SIG-M5 (cell line): ENCODE data around the gene CHSY1.
"Not testable (repeated sequence)": the region's sequence is repeated elsewhere in the genome, so short reads cannot be mapped to it uniquely, and the experiment has no call there.

Experiments used
- DNase-seq: peaks from one replicate; lab custom pipeline; 2025; lab: John Stamatoyannopoulos, UW

The CHSY1 gene, protein sequence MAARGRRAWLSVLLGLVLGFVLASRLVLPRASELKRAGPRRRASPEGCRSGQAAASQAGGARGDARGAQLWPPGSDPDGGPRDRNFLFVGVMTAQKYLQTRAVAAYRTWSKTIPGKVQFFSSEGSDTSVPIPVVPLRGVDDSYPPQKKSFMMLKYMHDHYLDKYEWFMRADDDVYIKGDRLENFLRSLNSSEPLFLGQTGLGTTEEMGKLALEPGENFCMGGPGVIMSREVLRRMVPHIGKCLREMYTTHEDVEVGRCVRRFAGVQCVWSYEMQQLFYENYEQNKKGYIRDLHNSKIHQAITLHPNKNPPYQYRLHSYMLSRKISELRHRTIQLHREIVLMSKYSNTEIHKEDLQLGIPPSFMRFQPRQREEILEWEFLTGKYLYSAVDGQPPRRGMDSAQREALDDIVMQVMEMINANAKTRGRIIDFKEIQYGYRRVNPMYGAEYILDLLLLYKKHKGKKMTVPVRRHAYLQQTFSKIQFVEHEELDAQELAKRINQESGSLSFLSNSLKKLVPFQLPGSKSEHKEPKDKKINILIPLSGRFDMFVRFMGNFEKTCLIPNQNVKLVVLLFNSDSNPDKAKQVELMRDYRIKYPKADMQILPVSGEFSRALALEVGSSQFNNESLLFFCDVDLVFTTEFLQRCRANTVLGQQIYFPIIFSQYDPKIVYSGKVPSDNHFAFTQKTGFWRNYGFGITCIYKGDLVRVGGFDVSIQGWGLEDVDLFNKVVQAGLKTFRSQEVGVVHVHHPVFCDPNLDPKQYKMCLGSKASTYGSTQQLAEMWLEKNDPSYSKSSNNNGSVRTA

DNA sequence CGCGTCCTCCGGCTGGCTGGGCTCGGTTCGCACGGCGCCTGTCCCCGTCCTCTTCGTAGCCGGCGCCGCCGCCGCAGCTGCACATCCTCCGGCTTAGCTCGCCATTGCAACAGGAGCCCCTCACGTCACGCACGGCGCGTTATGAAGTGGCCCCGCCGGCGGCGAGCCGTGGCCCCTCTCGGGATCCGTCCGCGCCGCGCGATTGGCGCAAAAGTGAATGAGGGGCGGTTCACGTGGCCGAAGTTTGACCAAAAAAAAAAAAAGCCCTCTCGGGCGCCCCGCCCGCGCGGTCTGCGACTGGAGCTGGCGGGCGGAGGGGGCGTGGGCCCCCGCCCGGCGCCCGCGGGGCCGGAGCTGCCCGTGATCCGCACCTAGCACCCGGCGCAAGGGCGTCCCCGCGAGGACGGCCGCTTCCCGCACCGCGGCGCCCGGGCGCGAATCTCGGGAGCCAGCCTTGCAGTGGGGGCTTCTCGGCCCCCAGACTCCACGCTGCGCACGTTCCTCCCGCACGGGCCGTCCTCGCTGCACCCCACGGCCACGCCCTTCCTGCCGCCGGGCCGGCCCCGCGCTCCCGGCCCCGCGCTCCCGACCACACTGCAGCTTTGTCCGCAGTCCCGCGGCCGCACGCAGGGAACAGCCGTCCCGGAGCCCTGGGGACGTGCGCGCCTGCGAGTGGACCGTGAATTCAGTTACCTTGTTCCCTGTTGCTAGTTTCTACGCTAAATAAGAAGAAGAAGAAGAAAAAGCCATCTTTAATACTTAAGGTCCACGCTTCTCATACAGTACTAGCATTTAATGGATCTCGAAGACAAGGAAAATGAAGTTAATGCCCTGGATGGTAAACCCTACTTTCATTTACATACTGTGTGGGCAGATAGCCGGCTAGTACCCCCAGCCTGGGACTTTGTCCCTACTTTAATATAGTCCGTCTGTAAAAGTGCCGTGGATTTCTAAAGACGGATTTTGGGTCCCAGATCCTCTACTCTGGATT is at the start of gene CHSY1:
TSS of gene CHSY1 (minus strand) at position 219 of the 991 bp plus-strand sequence. CDS start 592 bp downstream, outside the sequence.
- DNase-seq = peak; percentile 22

DNA sequence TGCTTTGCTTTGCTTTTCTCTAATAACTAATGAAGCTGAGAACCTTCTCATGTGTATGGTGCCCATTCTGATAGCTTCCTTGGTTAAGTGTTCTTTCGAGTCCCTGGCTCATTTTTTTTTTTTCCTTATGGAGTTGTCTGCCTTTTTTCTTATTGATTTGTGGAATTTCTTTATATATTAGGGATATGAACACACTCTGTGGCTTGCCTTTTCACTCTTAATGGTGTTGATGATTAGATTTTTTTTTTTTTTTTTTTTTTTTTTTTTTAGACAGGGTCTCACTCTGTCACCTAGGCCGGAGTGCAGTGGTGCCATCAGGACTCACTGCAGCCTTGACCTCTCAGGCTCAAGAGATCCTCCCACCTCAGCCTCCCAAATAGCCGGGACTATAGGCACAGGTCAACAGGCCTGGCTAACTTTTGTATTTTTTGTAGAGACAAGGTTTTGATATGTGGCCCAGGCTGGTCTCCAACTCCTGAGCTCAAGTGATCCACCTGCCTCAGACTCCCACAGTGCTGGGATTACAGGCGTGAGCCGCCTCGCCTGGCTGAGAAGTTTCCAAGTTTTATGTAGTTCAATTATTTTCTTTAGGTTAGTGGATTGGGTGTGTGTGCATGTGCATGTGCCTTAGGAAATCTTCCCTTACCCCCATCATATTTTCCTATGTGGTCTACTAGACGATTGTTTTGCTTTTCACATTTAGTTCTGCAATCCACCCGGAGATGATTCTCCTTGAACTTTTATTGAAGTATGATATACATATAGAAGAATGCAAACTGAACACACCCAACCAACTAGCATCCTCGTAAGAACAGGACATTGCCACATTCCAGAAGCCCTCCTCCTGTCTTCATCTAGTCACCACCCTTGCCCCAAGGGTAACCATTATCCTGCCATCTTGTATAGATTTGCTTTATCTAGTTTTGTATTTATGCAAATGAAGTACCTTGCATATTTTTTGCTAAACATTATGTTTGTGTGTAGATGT is 44.9 kb upstream of the CHSY1 start:
- DNase-seq = no peak

DNA sequence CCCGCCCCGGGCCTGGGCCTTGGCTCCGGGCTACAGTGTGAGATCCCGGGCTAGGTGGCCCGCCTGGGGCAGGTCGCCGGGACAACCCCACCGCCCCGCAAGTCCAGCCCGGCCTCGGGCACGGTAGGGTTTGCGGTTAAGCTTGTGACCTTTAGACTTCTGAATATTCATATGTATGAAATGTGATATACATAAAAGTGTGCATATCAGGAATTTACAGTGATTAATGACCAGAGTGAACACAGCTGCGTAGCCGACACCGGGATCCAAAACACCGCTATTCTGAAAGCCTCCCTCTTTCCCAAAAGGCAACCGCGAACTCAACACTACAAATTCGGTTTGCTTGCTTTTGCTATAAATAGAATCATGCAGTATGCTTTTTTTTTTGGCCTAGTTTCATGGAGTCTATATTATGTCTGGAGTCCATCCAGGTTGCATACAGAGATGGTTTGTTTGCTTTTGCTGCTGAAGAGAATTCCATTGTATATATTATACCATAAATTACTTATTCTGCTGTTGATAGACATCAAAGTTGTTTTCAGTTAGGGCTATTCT is 43.8 kb upstream of the CHSY1 start:
- DNase-seq = no peak

DNA sequence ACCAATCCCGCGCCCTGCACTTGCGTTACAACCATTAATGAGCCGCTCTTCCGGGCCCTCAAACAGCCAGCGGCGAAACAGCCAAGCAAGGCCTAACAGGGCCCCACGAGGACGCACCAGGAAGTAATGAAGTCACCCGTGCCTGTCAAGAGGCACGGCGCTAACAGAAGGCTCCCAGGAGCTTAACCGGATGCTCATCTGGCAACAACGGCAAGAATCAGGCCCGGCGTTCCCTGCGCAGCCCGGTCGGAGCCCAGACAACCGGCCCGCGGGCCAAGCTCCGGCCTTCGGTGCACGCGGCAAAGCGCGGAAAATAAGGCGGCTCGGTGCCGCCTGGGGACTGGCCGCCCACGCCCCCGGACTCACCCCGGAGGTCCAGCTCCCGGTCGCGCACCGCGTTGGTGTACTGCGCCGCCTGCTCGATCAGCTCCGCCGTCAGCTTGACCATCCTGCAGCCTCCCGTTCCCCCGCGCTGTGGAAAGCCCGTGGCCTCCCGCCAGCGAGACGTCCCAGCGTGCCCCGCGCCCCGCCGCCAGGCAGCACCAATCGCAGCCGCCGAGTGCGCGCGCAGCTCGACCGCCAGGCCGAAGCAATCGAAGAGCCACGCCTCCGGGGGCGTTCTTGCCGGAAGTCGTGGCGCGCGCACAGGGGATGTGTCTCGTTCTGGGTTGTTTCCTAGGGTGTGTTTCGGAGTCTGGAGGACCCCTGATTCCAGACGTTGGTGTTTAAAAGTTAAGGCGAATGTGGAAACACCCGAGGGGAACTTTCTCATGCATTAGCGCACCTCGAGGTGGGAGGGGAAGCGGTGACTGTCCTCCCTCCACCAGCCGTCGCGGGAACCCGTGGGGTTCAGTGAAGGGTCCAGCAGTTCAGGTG is 43.1 kb upstream of the CHSY1 start, which contains the start of gene SNRPA1:
TSS of gene SNRPA1 (minus strand) at position 518 of the 876 bp plus-strand sequence. CDS start at position 448, 70 bp downstream.
- peak; percentile 20 for DNase-seq

DNA sequence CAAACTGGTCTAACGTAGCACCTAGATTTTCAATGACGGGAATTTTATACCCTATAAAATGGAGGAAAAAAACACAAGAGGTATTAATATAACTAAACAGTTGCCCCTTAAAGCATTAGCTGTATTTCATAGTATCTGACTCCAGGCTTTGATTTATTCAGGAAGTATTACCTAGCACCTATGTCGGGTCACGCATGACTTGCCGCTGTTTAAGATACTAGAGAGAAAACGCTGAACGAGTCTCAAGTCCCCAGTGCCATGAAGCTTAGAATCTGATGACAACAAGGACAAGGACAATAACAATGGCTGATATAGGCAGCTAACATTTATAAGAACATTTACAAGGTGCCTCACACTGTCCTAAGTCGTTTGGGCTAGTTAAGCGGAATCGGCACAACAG is 41.3 kb upstream of the CHSY1 start:
- no peak for DNase-seq

DNA sequence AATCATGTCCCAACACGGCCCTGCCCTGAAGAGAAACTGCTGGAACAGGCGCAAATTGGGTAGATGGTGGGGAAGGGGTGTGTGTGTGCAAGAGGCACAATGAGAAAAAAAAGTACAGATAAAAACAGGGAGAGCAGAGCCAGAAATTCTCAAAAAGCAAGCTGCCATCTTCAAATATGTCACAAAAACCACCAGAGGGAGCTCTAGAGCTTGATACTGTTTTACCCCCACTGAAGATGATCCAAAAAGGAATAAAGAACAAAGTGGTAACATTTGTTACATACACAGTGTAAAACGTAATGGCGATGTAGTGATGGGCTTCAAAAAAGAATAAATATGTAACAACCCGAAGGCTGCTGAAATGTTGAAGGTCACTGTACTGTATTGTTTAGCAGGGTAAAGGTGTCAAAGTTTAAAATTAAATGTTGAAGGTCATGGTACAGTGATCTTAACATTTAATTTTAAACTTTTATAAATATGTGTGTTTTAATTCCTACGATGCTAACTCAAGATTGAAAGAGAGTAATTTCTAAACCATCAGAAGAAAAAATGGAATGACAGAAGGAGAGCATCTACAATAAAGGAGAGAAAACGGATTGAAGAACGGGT is 37.2 kb upstream of the CHSY1 start:
- no peak for DNase-seq

DNA sequence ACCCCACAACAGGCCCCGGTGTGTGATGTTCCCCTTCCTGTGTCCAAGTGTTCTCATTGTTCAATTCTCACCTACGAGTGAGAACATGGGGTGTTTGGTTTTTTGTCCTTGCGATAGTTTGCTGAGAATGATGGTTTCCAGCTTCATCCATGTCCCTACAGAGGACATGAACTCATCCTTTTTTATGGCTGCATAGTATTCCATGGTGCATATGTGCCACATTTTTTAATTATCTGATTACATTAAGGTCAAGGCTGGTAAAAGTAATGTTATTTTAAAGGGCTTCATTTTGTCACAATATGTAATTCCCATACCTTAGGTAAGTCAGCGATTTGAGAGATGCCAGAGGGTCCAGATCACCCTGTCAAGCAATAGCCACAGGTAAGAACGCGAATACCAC is 35.5 kb upstream of the CHSY1 start:
- not testable (repeated sequence) for DNase-seq

DNA sequence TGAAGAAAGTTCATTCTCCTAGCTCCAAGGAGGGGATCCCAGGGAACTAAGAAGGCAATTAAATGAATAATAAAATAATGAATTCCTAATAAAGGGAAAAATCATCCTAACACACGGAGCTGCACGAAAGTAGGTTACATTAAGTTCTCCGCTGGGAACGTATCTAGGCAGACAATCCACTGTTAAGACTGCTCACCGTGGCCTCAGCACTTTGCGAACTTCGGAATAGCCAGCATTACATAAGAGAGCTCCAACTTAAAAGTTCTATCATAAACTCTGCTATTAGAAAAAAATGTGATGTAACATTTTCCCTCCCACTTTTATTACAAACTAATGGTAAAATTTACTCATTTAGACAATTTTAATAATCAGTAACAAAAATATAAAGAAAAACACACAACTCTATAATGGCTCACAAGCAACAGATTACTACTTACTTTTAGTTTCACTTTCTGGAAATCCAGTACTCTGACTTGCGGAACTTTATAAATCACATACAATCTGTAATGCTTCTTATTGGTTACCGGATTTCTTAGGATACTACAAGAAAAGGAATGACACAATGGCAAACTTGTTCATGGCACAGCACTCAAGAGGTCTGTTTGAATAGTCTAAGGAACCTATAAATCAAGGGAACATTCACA is 34.7 kb upstream of the CHSY1 start:
- no peak for DNase-seq

DNA sequence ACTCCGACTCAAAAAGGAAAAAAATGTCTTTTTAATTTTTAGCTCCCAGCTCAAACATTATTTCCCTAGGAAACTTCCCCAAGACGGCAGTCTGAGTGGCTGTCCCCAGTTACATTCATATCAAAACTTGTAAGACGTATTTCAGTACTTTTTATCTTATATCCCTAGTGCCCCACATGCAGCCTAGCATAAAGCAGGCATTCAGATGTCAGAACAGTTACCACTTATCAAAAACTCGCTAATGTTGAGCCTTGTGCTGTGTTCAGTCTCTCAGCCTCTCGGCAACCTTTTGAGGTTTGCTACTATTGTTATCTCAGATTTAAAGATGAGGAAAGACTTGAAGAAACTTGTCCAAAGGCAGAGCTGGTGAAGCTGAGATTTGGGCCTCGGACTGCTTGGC is 32.1 kb upstream of the CHSY1 start:
- DNase-seq = no peak

DNA sequence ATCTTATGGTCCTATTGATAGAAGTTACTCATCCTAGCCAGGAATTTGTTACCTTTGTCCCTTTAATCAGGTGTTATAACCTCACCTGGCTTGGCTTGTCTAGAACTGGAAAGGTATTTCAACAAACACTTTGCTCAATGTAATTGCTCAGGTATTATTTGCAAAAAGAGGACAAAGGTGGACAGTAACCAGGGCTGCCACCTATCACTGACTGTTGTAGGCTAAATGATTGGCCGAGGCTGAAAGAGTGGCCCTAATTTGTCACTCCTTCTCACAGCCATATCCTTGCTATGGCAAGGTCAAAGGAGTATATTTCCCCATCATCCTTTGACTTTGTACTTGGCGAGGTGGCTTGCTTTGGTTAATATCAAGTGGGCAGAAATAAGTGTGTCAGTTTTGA is 28.2 kb upstream of the CHSY1 start:
- DNase-seq = no peak

DNA sequence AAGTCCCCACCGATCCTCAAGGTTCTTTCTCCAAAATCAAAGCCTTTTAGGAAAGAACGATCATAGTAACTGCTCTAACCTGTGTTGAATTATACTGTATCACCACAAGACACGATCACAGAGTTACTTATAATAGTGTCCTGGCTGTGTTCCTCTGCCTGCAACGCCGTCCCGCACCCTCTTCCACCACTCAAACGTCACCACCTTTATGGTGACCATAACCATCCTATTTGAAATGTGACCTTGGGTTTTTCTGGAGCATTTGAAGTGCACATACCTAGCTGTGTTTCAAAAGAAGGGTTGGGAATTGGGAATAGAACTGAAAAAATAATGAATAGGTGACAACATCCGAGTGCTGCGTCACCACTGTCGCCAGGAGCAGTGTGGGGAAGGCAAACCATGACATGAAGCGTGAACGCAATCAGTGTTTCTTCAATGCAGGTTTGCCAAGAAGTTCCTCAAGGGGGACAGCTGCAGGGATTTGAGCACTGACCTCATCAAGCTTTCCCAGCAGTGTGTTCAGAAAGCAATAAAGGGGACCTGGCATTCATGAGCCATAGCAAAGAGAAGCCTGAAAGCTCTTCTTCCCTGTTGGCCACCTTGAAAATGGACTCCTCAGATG is 26.2 kb upstream of the CHSY1 start:
- no peak for DNase-seq

DNA sequence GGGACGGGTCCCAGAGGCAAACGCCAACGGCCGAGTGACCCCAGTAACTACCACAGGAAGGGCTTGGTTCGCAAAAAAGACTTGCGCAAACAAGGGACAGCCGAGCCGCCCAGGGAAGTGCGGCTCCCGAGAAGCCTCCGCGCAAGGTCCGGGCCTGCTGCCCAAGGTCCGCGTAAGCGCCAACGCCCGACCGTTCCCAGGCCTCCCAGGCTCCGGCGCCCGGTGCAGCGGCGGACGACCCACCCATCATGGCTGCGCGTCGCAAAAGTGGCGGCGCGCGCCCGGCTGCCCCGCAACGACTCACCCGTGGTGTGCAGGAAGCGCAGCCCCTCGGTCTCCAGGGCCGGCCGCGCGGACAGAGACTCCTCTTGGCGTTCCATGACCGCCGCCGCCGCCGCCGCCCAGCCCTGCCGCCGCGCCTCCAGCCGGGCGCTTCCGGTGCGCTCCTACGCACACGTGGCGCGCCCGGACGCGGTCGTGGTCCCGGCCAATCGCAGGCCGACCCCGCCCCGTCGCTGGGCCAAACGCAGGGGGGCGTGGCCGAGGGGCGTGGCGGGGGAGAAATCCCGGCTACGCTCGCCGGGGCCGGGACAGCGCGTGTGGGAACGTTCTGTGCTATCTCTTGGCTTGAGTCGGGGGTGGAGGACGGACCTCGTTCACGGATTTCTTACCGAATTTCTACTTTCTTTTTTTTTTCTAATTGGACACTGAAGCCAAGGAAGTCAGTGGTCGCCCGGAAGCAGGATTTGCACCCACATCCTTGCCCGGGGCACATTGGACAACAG is 25.4 kb upstream of the CHSY1 start, which contains the start of gene SELENOS:
TSS of gene SELENOS (minus strand) at position 448 of the 785 bp plus-strand sequence. CDS start at position 380, 68 bp downstream.
- DNase-seq = no peak

DNA sequence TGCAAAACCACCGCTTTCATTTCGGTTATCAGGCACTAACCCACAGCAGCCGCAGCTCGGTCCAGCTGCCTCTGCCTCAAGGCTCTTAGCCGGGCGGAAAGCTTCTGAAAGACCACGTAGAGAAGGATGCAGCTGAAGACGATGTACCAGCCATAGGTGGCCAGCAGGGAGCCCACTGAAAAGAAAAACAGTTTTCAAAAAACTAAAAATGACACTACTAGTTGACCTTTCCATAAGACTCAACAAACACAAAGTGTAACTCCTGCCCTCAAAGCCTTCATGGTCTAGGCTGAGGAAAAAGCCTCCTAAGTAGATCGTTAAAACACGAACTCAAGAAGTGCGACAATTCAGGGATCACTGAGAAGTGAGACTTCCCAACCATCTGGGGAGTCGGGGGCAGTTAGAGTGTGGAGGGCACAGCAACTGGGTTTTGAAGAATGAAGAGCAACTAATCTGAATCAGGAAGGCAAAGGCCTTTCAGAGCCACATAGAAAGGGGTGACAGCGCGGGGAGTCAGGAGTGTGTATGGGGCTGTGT is 24.7 kb upstream of the CHSY1 start:
- no peak for DNase-seq

DNA sequence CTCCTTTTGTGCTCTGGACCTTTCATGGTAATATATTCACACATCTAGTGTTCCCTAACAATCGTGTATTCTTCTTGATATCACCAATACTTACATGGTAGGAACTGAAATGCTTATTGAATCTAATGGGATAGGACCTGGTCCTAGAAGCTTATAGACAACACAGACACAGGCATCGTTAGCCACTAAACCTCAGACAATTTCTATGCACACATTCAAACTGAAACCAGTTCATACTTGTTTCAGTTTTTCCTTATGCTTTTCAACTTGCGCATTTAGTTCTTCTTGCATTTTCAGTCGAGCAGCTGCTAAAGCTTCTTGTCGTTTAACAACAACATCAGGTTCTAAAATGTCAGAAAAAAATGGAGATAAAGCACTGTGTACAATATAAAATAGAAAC is 23.2 kb upstream of the CHSY1 start:
- no peak for DNase-seq

DNA sequence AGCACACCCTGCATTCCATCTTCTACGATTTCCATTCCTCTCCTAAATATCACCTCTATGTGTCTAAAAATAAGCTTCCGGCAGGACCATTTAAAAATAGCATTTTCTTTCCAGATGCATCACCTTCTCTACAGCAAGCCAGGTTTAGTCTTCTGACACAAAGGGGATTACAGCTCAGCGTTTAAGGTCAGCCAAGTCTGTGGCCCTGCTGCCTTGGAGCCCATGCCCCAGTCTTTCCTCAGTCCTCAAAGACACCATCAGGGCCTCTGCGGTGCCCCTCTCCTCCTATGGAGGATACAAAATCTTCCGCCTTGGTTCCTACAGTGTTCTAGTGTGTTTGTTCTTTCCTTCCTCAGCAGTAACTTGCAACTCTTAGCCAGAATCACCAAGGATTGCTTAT is 21.7 kb upstream of the CHSY1 start:
- DNase-seq = no peak

DNA sequence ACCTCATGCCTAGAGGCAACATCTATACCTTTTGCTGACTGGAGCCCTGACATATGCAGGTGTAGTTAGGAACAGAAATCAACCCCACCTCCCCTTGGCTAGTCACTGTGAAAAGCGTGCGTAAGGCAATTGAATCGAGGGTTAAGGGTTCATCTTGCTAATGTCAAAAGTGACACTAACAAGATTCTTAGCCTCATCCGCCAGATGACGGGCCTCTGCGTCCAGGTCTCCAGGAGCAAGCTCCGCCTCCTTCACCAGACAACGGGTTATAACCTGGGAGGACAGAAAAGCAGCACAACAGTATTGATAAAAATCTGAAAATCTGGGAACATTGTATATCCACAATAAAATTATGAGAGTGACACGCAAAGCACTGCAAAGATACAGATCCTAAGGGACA is 20.7 kb upstream of the CHSY1 start:
- DNase-seq = no peak
